ENCODE data around the gene PCGF5.
"Not testable (repeated sequence)": the region's sequence is repeated elsewhere in the genome, so short reads cannot be mapped to it uniquely, and the experiment has no call there.

The PCGF5 gene

GRCh38 chr10:91210435-91210834, 10.0 kb upstream of the PCGF5 start:
- DNase-seq = peak; percentile 93

- no peak for DNase-seq
Observed at GRCh38 chr10:91211675-91212074, 8.8 kb upstream of the PCGF5 start.

GRCh38 chr10:91214911-91215310, 5.6 kb upstream of the PCGF5 start:
- no peak for DNase-seq

GRCh38 chr10:91215384-91215783, 5.1 kb upstream of the PCGF5 start:
- no peak for DNase-seq

- DNase-seq = no peak
Observed at GRCh38 chr10:91219371-91220193, 881 bp upstream of the PCGF5 start.

- no peak for DNase-seq
Observed at GRCh38 chr10:91220954-91221675, 652 bp downstream of the PCGF5 start.

GRCh38 chr10:91226093-91226492, 5.6 kb downstream of the PCGF5 start:
- no peak for DNase-seq

- DNase-seq = no peak
Observed at GRCh38 chr10:91227576-91227975, 7.1 kb downstream of the PCGF5 start.

- no peak for DNase-seq
Observed at GRCh38 chr10:91229683-91230082, 9.2 kb downstream of the PCGF5 start.

- no peak for DNase-seq
Observed at GRCh38 chr10:91238191-91238590, 17.7 kb downstream of the PCGF5 start.

- DNase-seq = no peak
Observed at GRCh38 chr10:91239789-91240188, 19.3 kb downstream of the PCGF5 start.

GRCh38 chr10:91242940-91243339, 22.5 kb downstream of the PCGF5 start:
- no peak for DNase-seq

GRCh38 chr10:91247360-91248111, 27.1 kb downstream of the PCGF5 start:
- no peak for DNase-seq

GRCh38 chr10:91249700-91250099, 29.2 kb downstream of the PCGF5 start:
- no peak for DNase-seq

- no peak for DNase-seq
Observed at GRCh38 chr10:91250341-91250740, 29.9 kb downstream of the PCGF5 start.

- DNase-seq = peak; percentile 45
Observed at GRCh38 chr10:91251430-91252056, 31.1 kb downstream of the PCGF5 start.

- no peak for DNase-seq
Observed at GRCh38 chr10:91253300-91253699, 32.8 kb downstream of the PCGF5 start.

- no peak for DNase-seq
Observed at GRCh38 chr10:91257310-91257709, 36.8 kb downstream of the PCGF5 start.

- DNase-seq = not testable (repeated sequence)
Observed at GRCh38 chr10:91260417-91260816, 40.0 kb downstream of the PCGF5 start.

GRCh38 chr10:91271886-91272285, 51.4 kb downstream of the PCGF5 start:
- no peak for DNase-seq

- DNase-seq = no peak
Observed at GRCh38 chr10:91284486-91285090, 64.1 kb downstream of the PCGF5 start.

- DNase-seq = no peak
Observed at GRCh38 chr10:91286572-91286971, 66.1 kb downstream of the PCGF5 start.

- DNase-seq = no peak
Observed at GRCh38 chr10:91287276-91287675, 66.8 kb downstream of the PCGF5 start.
